Upper lobe of right lung (tissue), 1 donor: ENCODE results near the gene SGMS1. TPM values are rescaled to one million over a fixed set of nuclear protein-coding genes. Genes with fewer than 3 reads are reported as not detected.

Experiments
- ATAC-seq: fragments of 200-7000 bp; cut with Tn5 transposase; one replicate; pipeline ENCODE4 v1.9.1; 2020; ENCODE audit warnings: mild to moderate bottlenecking, moderate library complexity
- DNase-seq: peaks from one replicate; pipeline ENCODE4 v3.0.0-alpha.2; 2020
- H3K27ac ChIP-seq: fragments of 200-600 bp; one replicate; pipeline ENCODE4 v1.8.0; 2022
- H3K27me3 ChIP-seq: fragments of 200-600 bp; one replicate; pipeline ENCODE4 v1.8.0; 2022; ENCODE audit warnings: mild to moderate bottlenecking
- H3K36me3 ChIP-seq: fragments of 200-600 bp; one replicate; pipeline ENCODE4 v1.8.0; 2022
- H3K4me1 ChIP-seq: fragments of 200-600 bp; one replicate; pipeline ENCODE4 v1.8.0; 2022
- H3K4me3 ChIP-seq: fragments of 200-600 bp; one replicate; pipeline ENCODE4 v1.8.0; 2022; ENCODE audit warnings: mild to moderate bottlenecking
- H3K9me3 ChIP-seq: fragments of 200-600 bp; one replicate; pipeline ENCODE4 v1.8.0; 2022
- intact Hi-C: fragments of 100-400 bp; cut with DNase I; formaldehyde crosslinking; loops from one replicate; pipeline ENCODE4 v1.11.0; 2022
- total RNA-seq: library from RNA; stranded (reverse); fragmentation: NEBNext Ultra II Directional; extraction: Animal tissue kit (Norgen Biotek cat#: 25700); gene quantifications from one replicate; pipeline ENCODE4 v1.2.1, GENCODE V29; 2021
- TF ChIP-seq, protein P1 (sequence below): fragments of 200-600 bp; IDR thresholded peaks from one replicate; pipeline ENCODE4 v1.8.0; 2022; ENCODE audit warnings: antibody characterized with exemption
- donor health status: DM: no; HTN: yes; CAD: no; lungs with severe emphysema.

SGMS1 gene
- total RNA-seq, 1 donor from 2014 or later = 73.1 TPM

DNA sequence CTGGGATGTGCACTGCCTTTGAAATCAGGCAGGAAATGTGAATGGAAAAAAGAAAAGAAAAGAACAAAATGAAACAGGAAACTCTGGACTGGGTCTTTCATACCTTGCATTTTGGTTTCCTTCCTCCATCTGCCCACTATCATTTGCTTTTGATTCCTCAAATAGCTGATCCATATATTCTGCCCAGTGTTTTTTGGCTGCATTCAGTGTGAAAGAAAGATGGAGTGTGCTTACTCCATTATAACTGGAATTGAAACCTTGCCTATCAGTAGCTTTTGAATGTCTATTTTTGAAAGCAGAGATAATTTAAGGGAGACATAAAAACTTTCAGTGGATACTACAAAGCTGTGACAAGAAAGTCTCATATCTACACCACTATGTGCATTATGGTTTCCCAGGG, 308.3 kb downstream of the SGMS1 start:
- no peak overlapping the region for H3K4me3 ChIP-seq
- H3K27me3 ChIP-seq = no peaks in the 10 kb centered on the region
- H3K9me3 ChIP-seq = no peaks in the 10 kb centered on the region
- peaks cover 9% of the 10 kb centered on the region for H3K4me1 ChIP-seq
- intact Hi-C loops = no loop called here
- TF ChIP-seq, protein P1, sequence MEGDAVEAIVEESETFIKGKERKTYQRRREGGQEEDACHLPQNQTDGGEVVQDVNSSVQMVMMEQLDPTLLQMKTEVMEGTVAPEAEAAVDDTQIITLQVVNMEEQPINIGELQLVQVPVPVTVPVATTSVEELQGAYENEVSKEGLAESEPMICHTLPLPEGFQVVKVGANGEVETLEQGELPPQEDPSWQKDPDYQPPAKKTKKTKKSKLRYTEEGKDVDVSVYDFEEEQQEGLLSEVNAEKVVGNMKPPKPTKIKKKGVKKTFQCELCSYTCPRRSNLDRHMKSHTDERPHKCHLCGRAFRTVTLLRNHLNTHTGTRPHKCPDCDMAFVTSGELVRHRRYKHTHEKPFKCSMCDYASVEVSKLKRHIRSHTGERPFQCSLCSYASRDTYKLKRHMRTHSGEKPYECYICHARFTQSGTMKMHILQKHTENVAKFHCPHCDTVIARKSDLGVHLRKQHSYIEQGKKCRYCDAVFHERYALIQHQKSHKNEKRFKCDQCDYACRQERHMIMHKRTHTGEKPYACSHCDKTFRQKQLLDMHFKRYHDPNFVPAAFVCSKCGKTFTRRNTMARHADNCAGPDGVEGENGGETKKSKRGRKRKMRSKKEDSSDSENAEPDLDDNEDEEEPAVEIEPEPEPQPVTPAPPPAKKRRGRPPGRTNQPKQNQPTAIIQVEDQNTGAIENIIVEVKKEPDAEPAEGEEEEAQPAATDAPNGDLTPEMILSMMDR = no peak
- DNase-seq (no peak), ATAC-seq (no peak)
- H3K27ac ChIP-seq = no peak overlapping the region
- peaks cover 10% of the 10 kb centered on the region for H3K36me3 ChIP-seq

DNA sequence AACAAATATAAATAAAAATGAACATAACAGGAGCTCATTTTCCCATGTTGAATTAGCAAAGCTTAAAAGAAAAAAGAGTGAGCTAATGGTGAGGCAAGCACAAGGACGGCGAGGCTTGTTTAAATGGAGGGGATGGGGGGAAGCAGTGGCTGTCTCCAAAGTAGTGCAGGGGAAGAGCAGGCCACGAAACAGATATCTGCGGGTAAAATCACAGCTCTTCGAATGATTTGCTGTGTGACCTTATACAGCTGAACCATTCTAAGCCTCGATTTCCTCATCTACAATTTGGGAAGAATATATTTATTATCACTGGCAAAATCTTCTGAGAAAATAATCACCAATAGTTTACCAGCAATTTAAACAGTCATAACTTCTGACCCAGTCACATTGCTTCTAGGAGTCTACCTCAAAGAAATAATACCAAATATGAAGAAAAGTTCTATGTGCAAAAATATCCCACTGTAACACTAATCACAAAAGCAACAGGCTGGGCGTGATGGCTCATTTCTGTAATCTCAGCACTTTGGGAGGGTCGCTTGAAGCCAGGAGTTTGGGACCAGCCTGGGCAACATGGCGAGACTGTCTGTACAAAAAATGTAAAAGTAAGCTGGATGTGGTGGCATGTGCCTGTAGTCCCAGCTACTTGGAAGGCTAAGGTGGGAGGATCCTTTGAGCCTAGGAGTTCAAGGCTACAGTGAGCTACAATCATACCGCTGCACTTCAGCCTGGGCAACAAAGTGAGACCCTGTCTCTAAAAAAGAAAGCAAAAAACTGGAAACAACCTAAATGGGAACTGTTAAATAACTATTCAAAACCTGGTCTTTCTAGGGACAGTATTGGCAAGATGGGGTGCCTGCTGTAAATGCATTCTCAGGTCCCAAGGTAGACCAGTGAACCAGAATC, 309.3 kb downstream of the SGMS1 start:
- Histone ChIP-seq H3K4me3 (no peak overlapping the region), H3K36me3 (peaks cover 21% of the 10 kb centered on the region), H3K27me3 (no peaks in the 10 kb centered on the region), H3K9me3 (no peaks in the 10 kb centered on the region), H3K27ac (no peak overlapping the region), H3K4me1 (peaks cover 9% of the 10 kb centered on the region)
- ATAC-seq (no peak), DNase-seq (no peak)
- intact Hi-C loops = no loop called here
- TF ChIP-seq, protein P1 = no peak

DNA sequence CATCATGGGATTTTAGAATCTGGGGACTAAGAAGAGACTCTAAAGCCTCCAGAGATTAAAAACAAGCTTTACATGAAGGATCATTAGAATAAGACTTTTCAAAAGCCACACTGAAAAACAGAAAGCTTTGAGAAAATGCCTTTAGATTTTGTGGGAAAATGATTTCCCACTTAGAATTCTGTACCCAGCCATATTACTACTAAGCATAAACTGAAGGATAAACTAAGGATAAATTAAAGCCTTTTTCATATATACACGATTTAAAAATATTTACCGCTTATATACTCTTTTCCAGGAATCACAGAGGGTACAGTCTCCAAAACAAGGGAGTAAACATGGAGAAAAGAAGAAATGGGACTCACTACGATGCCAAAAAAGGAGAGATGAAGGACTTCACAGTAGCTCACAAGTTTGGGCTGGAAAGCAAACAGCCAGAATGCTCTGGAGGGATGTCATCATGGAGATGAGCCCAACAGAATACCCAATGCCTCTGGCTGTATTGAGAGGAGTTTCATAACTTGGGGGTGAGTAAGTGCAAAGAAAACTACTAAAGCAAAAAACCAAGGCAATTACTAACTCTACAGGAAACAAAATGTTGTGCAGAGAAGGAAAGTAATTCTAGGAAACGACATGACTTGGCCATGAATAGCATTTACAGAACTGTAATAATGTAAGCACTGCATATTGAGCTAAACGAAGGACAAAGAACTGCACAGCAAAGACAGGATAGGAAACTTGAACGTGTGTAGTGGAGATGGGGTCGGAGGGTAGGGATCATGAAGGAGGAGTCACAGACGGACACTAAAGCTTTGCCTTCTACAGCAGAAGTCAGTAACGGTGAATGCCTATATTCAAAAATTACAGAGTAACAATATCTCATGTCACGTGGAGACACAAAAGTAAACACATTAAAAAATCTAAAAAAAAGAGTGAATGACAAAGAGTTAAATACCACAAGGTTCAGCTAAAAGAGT, 311.0 kb downstream of the SGMS1 start:
- TF ChIP-seq, protein P1 = no peak
- H3K4me3 ChIP-seq = no peak overlapping the region

DNA sequence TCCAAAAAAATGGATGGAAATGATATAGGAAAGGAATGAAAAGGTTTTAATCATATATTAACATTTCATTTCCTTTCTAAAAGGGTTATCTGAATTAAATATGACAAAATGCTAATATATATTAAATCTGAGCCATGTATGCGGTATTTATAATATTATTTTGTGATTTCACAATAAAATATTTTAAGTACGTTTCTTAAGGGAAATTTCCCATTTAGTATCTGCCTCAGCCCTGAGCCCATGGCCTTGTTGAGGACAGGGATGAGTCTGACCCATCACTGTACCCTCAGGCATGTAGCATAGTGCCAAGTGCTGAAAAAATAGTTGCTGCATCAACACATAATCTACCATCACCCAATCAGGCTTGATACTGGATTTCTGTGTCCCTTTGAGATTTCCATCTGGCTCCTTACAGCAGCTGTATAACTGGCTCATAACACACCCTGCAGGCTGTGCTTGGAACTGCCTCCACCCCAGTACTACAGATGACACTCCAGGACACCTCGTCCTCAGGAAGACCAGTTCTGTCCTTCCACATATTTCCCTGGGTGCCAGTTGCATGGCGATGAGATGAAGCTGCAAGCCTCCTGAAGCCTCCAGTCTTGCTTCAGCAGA, 313.1 kb downstream of the SGMS1 start:
- H3K36me3 ChIP-seq = peaks cover 55% of the 10 kb centered on the region
- ATAC-seq = peak; percentile 66

More for the DNA sequence above, 311.0 kb downstream of the SGMS1 start:
- no peaks in the 10 kb centered on the region for H3K9me3 ChIP-seq
- no peak for ATAC-seq
- H3K36me3 ChIP-seq = peaks cover 37% of the 10 kb centered on the region
- no peaks in the 10 kb centered on the region for H3K27me3 ChIP-seq
- peaks cover 9% of the 10 kb centered on the region for H3K4me1 ChIP-seq
- intact Hi-C loops = no loop called here
- no peak for DNase-seq
- H3K27ac ChIP-seq = no peak overlapping the region

DNA sequence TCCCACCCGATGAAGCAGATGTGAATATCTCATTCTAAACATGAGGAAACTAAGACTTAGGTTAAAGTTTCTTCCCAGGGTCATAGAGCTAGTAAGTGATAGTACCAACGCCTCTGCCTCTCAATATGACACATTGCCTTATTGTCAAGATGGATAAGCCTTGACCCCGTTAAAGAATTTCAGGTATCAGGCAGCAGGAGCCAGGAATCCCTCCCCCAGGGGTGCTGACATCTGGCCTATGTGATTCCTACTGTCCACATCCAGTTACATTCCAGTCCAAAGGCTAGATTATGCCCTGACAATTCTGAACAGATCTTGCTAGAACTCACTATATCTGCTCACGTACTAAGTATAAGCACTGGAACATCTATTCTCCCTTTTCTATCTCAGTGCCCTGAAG, 314.4 kb downstream of the SGMS1 start:
- Histone ChIP-seq H3K4me3 (no peak overlapping the region), H3K27me3 (no peaks in the 10 kb centered on the region), H3K4me1 (no peaks in the 10 kb centered on the region), H3K9me3 (no peaks in the 10 kb centered on the region), H3K36me3 (peaks cover 55% of the 10 kb centered on the region), H3K27ac (no peak overlapping the region)
- no peak for ATAC-seq
- TF ChIP-seq, protein P1 = no peak
- intact Hi-C loops = no loop called here
- no peak for DNase-seq

More for the DNA sequence above, 313.1 kb downstream of the SGMS1 start:
- no peak for DNase-seq
- TF ChIP-seq, protein P1 = peak; percentile 42
- no peaks in the 10 kb centered on the region for H3K9me3 ChIP-seq
- no peaks in the 10 kb centered on the region for H3K27me3 ChIP-seq
- H3K4me1 ChIP-seq = peaks cover 3% of the 10 kb centered on the region
- H3K27ac ChIP-seq = no peak overlapping the region
- no peak overlapping the region for H3K4me3 ChIP-seq
- intact Hi-C loops = no loop called here
